K562 (cell line): ENCODE data around the gene TMEM181. TPM values are rescaled to one million over a fixed set of nuclear protein-coding genes. Genes with fewer than 3 reads are reported as not detected.
A peak's percentile ranks its signal among the peaks of the same experiment; 100 is the strongest.

Source experiments
- CHAMP1 ChIP-seq: fragments of 450-650 bp; IDR thresholded peaks from 2 replicates; pipeline ENCODE4 v1.6.1; 2016; ENCODE audit warnings: mild to moderate bottlenecking
- ELF1 ChIP-seq: fragments of 200-800 bp; sonication (Bioruptor generic); IDR thresholded peaks from 2 replicates; pipeline ENCODE4 v1.6.1; 2016; ENCODE audit warnings: missing genetic modification characterization, missing compliant biosample characterization
- ELF4 ChIP-seq: fragments of 450-650 bp; formaldehyde crosslinking; IDR thresholded peaks from 2 replicates; pipeline ENCODE4 v1.4.0; 2022; ENCODE audit warnings: missing genetic modification characterization
- FOXO4 ChIP-seq: fragments of 450-650 bp; formaldehyde crosslinking; IDR thresholded peaks from 2 replicates; pipeline ENCODE4 v1.4.0; 2020; ENCODE audit warnings: mild to moderate bottlenecking, moderate library complexity
- IFI16 ChIP-seq: fragments of 250-450 bp; sonication (Bioruptor Pico); IDR thresholded peaks from 2 replicates; pipeline ENCODE4 v2.1.2; 2022; ENCODE audit warnings: mild to moderate bottlenecking, inconsistent platforms
- ILF3 ChIP-seq: fragments of 450-650 bp; IDR thresholded peaks from 2 replicates; pipeline ENCODE4 v1.6.1; 2018; ENCODE audit warnings: antibody characterized with exemption, mild to moderate bottlenecking, moderate library complexity, borderline replicate concordance
- KLF1 ChIP-seq: fragments of 450-650 bp; IDR thresholded peaks from 2 replicates; pipeline ENCODE4 v1.6.1; 2016; ENCODE audit warnings: missing genetic modification characterization, missing compliant biosample characterization
- KLF13 ChIP-seq: fragments of 450-650 bp; IDR thresholded peaks from 2 replicates; pipeline ENCODE4 v1.6.1; 2016; ENCODE audit warnings: missing genetic modification characterization, low read depth, mild to moderate bottlenecking, missing compliant biosample characterization, moderate library complexity, borderline replicate concordance
- NR1H2 ChIP-seq: sonication (generic); formaldehyde crosslinking; IDR thresholded peaks from 2 replicates; pipeline ENCODE4 v1.4.0; 2020; ENCODE audit warnings: mild to moderate bottlenecking, missing genetic modification reagents
- PHTF2 ChIP-seq: fragments of 250-450 bp; sonication (Bioruptor Pico); IDR thresholded peaks from 2 replicates; pipeline ENCODE4 v1.5.0; 2021; ENCODE audit warnings: mild to moderate bottlenecking
- PRPF4 ChIP-seq: fragments of 200-400 bp; formaldehyde crosslinking; IDR thresholded peaks from one replicate; pipeline ENCODE4 v1.6.1; 2017; ENCODE audit warnings: low read length, low read depth, mild to moderate bottlenecking; ENCODE audit not compliant: insufficient read depth, poor library complexity, severe bottlenecking
- RAD21 ChIP-seq, 2 experiments: fragments of 250-450 bp in 1 of 2; fragments of 450-650 bp in 1 of 2; sonication (Bioruptor Pico) in 1 of 2; formaldehyde crosslinking in 1 of 2; IDR thresholded peaks in 1 of 2; conservative IDR thresholded peaks in 1 of 2; 2 replicates each; pipeline versions ENCODE4 v1.4.0 to v1.8.0; 2020 to 2022; ENCODE audit warnings: mild to moderate bottlenecking in 2 of 2, moderate library complexity in 1 of 2
- REST ChIP-seq, 2 experiments: fragments of 450-650 bp; formaldehyde crosslinking in 1 of 2; IDR thresholded peaks; 2 replicates each; pipeline versions ENCODE4 v1.4.0 to v1.6.1; 2014 to 2020; ENCODE audit warnings: mild to moderate bottlenecking in 2 of 2, borderline replicate concordance in 1 of 2, low read depth in 1 of 2
- SMARCB1 ChIP-seq: IDR thresholded peaks from 2 replicates; pipeline ENCODE4 v1.6.1; 2011; ENCODE audit warnings: improper control_type of control experiment, low read depth; ENCODE audit not compliant: insufficient read length
- ZNF212 ChIP-seq: fragments of 450-650 bp; formaldehyde crosslinking; IDR thresholded peaks from 2 replicates; pipeline ENCODE4 v1.4.0; 2020; ENCODE audit warnings: mild to moderate bottlenecking
- ZNF347 ChIP-seq: fragments of 450-650 bp; formaldehyde crosslinking; IDR thresholded peaks from 2 replicates; pipeline ENCODE4 v1.4.0; 2020; ENCODE audit warnings: low read depth, mild to moderate bottlenecking, moderate library complexity
- ZNF586 ChIP-seq: fragments of 450-650 bp; formaldehyde crosslinking; conservative IDR thresholded peaks from 2 replicates; pipeline ENCODE4 v1.4.0; 2020; ENCODE audit warnings: mild to moderate bottlenecking, moderate library complexity
- polyA plus RNA-seq, 8 experiments: library from polyadenylated mRNA; depleted of rRNA in 4 of 8; stranded (reverse) in 5 of 8; unstranded in 3 of 8; fragments of >200 nt; fragmentation: Nextera tagmentation in 2 of 8; fragmentation: Illumina TruSeq in 1 of 8; extraction: Ambion mirVana in 2 of 8; extraction: Trizol in 1 of 8; gene quantifications; 2 replicates each; pipeline versions ENCODE4 v1.2.1 to v1.2.3, GENCODE V29; 2011 to 2014; ENCODE audit warnings: inconsistent platforms in 1 of 8, missing spikeins in 1 of 8
- total RNA-seq, 7 experiments: library from RNA; depleted of rRNA in 6 of 7; stranded (reverse); fragments of >200 nt in 6 of 7; fragmentation: Illumina TruSeq in 2 of 7; extraction: Trizol in 2 of 7; gene quantifications; 2 replicates each; pipeline versions ENCODE4 v1.2.1 to v1.2.3, GENCODE V29; 2011 to 2021; ENCODE audit warnings: low replicate concordance in 1 of 7

TMEM181 gene
- total and polyA plus RNA-seq, 9 of the 15 experiments (the other 6 are each of a cell fraction or from before 2014, with no cell fraction given) = 5.6 to 27.2 (median 19.9) TPM

GRCh38 chr6:158660333-158660754 lies 100.5 kb downstream of the TMEM181 start (continued):
- TF ChIP-seq ELF1 (tag) = 0 out of 2 replicates have a peak, but pooled peaks have one; percentile 43
- TF ChIP-seq ELF4 (CRISPR knock-in tag) = no peak
- TF ChIP-seq ILF3 = no peak
- no peak for TF ChIP-seq IFI16 (CRISPR knock-in tag)
- TF ChIP-seq KLF1 (tag) = peak; percentile 89
- no peak for TF ChIP-seq CHAMP1
- TF ChIP-seq FOXO4 (CRISPR knock-in tag) = no peak
- no peak for TF ChIP-seq PRPF4
- no peak for TF ChIP-seq SMARCB1
- TF ChIP-seq ZNF586 (CRISPR knock-in tag) = no peak
- peak; percentile 40 to 72; a peak in 3 of 4 replicates for TF ChIP-seq RAD21 (CRISPR knock-in tag; conservative IDR thresholded peaks at IDR 0.05 in 1 of 2, IDR thresholded peaks at IDR 0.05 in 1 of 2)
- peak; percentile 45; the same call in 1 of the 2 replicates for TF ChIP-seq KLF13 (tag)
- no peak for TF ChIP-seq ZNF347
- TF ChIP-seq PHTF2 (CRISPR knock-in tag) = no peak
- TF ChIP-seq REST (IDR thresholded peaks at IDR 0.05; ENCODE audit: borderline replicate concordance) = peak; percentile 40; the same call in 1 of the 2 replicates
- no peak for TF ChIP-seq REST (CRISPR knock-in tag; IDR thresholded peaks at IDR 0.05; ENCODE audit: low read depth)
- TF ChIP-seq ZNF212 (CRISPR knock-in tag) = no peak
- no peak for TF ChIP-seq NR1H2 (CRISPR knock-in tag)
